ENCODE data around the gene CHRNA1.

CHRNA1 gene

DNA sequence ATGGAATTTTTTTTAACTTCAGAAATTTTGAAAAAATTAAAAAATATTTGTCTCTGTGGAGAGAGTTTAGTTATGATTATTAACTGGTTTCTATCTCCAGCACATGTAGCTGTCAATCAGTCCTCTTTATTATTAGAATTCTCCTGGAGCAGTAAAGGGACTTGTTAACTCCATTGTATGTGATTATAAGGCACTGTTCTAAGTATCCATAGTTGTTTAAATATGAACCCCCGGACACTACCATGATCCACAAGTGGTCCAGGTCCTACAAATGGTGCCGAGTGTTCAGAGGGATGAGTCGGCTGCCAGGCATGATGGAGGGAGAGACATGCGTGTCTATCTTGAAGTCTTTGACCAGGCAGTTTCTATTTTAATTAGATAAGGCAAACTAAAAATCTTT is 492 bp downstream of the CHRNA1 start:
- DNase-seq (ENCODE audit: low spot score) = no peak

GRCh38 chr2:174762464-174762863 is 1.8 kb downstream of the CHRNA1 start:
- Histone ChIP-seq H3K27ac (no peak overlapping the region), H3K4me3 (no peak overlapping the region)
- no peak for TF ChIP-seq CTCF (IDR thresholded peaks at IDR 0.05)
- no peak for DNase-seq (ENCODE audit: low spot score)

More for the DNA sequence above, 492 bp downstream of the CHRNA1 start:
- H3K4me3 ChIP-seq = no peak overlapping the region
- H3K27ac ChIP-seq = no peak overlapping the region
- no peak for TF ChIP-seq CTCF (IDR thresholded peaks at IDR 0.05)

GRCh38 chr2:174761837-174762236 is 2.4 kb downstream of the CHRNA1 start:
- DNase-seq (ENCODE audit: low spot score) = no peak
- no peak overlapping the region for H3K27ac ChIP-seq
- TF ChIP-seq CTCF (IDR thresholded peaks at IDR 0.05) = no peak
- H3K4me3 ChIP-seq = no peak overlapping the region

- TF ChIP-seq CTCF (IDR thresholded peaks at IDR 0.05) = no peak
- no peak for DNase-seq (ENCODE audit: low spot score)
- no peak overlapping the region for H3K4me3 ChIP-seq
- H3K27ac ChIP-seq = no peak overlapping the region
Observed at GRCh38 chr2:174760845-174761473, 3.3 kb downstream of the CHRNA1 start.

DNA sequence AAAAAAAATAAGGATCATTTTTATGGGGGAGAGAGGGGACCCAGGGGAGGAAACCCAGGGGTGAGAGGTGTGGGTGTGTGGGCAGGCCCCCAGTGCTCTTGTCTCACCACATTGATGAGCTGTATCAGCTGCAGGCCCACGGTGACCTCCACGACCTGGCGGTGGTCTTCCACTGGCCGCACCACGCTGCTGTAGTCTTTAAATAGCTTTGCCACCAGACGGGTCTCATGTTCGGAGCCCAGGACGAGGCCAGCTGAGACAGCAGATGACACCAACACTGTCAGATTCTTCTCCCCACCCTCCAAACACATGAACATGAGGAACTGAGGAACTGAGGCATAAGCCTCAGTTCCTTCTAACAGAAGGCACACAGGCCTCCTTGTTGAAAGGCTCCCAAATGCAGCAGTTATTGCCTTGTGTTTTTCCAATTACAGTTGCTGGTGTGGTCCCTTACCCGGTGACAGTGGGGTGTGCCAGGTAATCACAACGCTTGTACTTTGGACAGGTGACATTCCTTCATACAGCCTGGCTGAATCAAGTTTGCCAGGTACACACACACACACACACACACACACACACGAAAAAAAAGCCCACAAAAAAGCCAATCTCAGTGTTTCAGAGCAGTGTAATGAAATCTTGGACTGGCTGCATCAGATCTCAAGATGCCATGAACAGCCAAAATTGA is 4.7 kb downstream of the CHRNA1 start:
- Histone ChIP-seq H3K27ac (no peak overlapping the region), H3K4me3 (no peak overlapping the region)
- no peak for DNase-seq (ENCODE audit: low spot score)
- no peak for TF ChIP-seq CTCF (IDR thresholded peaks at IDR 0.05)

DNA sequence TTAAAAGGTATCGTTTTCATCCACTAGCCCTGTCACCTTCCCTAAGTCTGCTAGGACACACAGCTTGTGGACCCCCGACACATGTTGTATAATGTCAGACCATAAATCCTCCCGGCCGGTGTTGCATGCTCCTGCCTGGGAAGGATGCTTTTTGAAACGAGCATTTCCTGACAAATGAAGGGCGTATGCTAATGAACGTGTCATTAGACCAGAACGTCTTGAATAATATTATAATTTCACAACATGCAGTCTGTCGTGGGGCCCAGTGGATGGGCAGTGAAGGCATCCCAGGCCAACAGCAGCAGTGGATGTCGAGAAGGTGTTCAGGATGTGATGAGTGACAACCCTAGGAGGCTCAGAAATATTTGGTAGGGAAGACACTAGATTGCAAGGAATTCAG is 7.5 kb downstream of the CHRNA1 start:
- Histone ChIP-seq H3K27ac (no peak overlapping the region), H3K4me3 (no peak overlapping the region)
- TF ChIP-seq CTCF (IDR thresholded peaks at IDR 0.05) = no peak
- DNase-seq (ENCODE audit: low spot score) = no peak

- TF ChIP-seq CTCF (IDR thresholded peaks at IDR 0.05) = no peak
- no peak for DNase-seq (ENCODE audit: low spot score)
- no peak overlapping the region for H3K27ac ChIP-seq
- no peak overlapping the region for H3K4me3 ChIP-seq
Observed at GRCh38 chr2:174753038-174753633, 11.1 kb downstream of the CHRNA1 start.

Data from coronary artery (tissue), 2 donors.